Gastroesophageal sphincter (tissue), 4 donors: ENCODE results near the gene PAQR7. TPM values are rescaled to one million over a fixed set of nuclear protein-coding genes. Genes with fewer than 3 reads are reported as not detected.

Experiments used
- ATAC-seq: fragments of 150-250 bp; one replicate; pipeline ENCODE4 v1.9.1; 2016; ENCODE audit warnings: mild to moderate bottlenecking, moderate library complexity
- H3K27ac ChIP-seq, 4 donors: fragments of 200-600 bp; sonication (generic) in 3 of 4; 1 replicate in 3 of 4; 2 replicates in 1 of 4; pipeline ENCODE4 v1.5.1; 2016 to 2019
- H3K27me3 ChIP-seq: fragments of 200-600 bp; sonication (generic); one replicate; pipeline ENCODE4 v1.5.1; 2019
- H3K36me3 ChIP-seq, 2 donors: fragments of 200-600 bp; sonication (generic); one replicate each; pipeline ENCODE4 v1.5.1; 2019; ENCODE audit warnings: control low read depth in 1 of 2
- H3K4me1 ChIP-seq, 3 donors: fragments of 200-600 bp; sonication (generic); 1 replicate in 2 of 3; 2 replicates in 1 of 3; pipeline ENCODE4 v1.5.1; 2016 to 2019; ENCODE audit warnings: control low read depth in 2 of 3
- H3K4me3 ChIP-seq, 2 donors: fragments of 200-600 bp; sonication (generic); one replicate each; pipeline ENCODE4 v1.5.1; 2019; ENCODE audit warnings: mild to moderate bottlenecking in 1 of 2, moderate library complexity in 1 of 2
- H3K9me3 ChIP-seq, 3 donors: fragments of 200-600 bp; sonication (generic); one replicate each; pipeline ENCODE4 v1.5.1; 2017 to 2019; ENCODE audit warnings: control low read depth in 2 of 3
- CTCF ChIP-seq, 4 experiments: fragments of 200-600 bp in 2 of 4; fragments of 450-650 bp in 2 of 4; sonication (generic) in 1 of 4; IDR thresholded peaks; one replicate each; pipeline ENCODE4 v1.5.1; 2017 to 2019; ENCODE audit warnings: antibody characterized with exemption in 4 of 4, mild to moderate bottlenecking in 2 of 4, moderate library complexity in 2 of 4
- EP300 ChIP-seq: sonication (generic); formaldehyde crosslinking; IDR thresholded peaks from one replicate; pipeline ENCODE4 v1.6.1; 2017; ENCODE audit warnings: antibody characterized with exemption, mild to moderate bottlenecking
- POLR2A ChIP-seq, 2 donors: fragments of 450-650 bp; IDR thresholded peaks; one replicate each; pipeline ENCODE4 v1.6.1; 2017; ENCODE audit warnings: antibody characterized with exemption in 2 of 2, mild to moderate bottlenecking in 2 of 2, moderate library complexity in 1 of 2
- POLR2AphosphoS5 ChIP-seq: sonication (generic); formaldehyde crosslinking; IDR thresholded peaks from one replicate; pipeline ENCODE4 v1.6.1; 2017; ENCODE audit warnings: antibody characterized with exemption
- WGBS, 2 donors: methylation state at CpG; one replicate each; pipeline ENCODE4 v1.1.5; 2018; ENCODE audit warnings: low coverage in 1 of 2; 5-methylcytosine and 5-hydroxymethylcytosine counted together
- total RNA-seq, 4 donors: library from RNA; depleted of rRNA; stranded (reverse); fragments of >200 nt; gene quantifications; one replicate each; pipeline ENCODE4 v1.1.0, GENCODE V29; 2016

PAQR7 gene
- total RNA-seq, 4 donors from 2014 or later = 6.5 to 13.7 (median 7.8) TPM

- peaks cover 0 to 32% (median 0%) of the 10 kb centered on the region in 3 donors for H3K4me1 ChIP-seq
- no peaks in the 10 kb centered on the region for H3K27me3 ChIP-seq
- ATAC-seq = no peak
- no peak overlapping the region for H3K27ac ChIP-seq
- 40 to 49% methylated on average over 2 to 3 of the region's 3 CpGs for WGBS, 2 donors
- peaks cover 13 to 88% of the 10 kb centered on the region in 2 donors for H3K36me3 ChIP-seq
- no peak overlapping the region for H3K4me3 ChIP-seq
- no peaks in the 10 kb centered on the region for H3K9me3 ChIP-seq
- TF ChIP-seq POLR2A (IDR thresholded peaks at IDR 0.05) (no peak), POLR2AphosphoS5 (no peak), CTCF (IDR thresholded peaks at IDR 0.05) (no peak), EP300 (no peak)
Measured at GRCh38 chr1:25828491-25828890, 47.0 kb downstream of the PAQR7 start.

- H3K4me1 ChIP-seq = peaks cover 0 to 49% (median 6%) of the 10 kb centered on the region in 3 donors
- H3K27ac ChIP-seq = no peak overlapping the region
- H3K36me3 ChIP-seq = peaks cover 13 to 76% of the 10 kb centered on the region in 2 donors
- no peaks in the 10 kb centered on the region for H3K27me3 ChIP-seq
- no peaks in the 10 kb centered on the region for H3K9me3 ChIP-seq
- no peak for ATAC-seq
- WGBS, 2 donors = 100% methylated on average over 1 of the region's 10 CpGs; no CpG with 5 or more reads in 1 of the 2 donors
- H3K4me3 ChIP-seq = no peak overlapping the region
- TF ChIP-seq CTCF (IDR thresholded peaks at IDR 0.05) (no peak), POLR2AphosphoS5 (no peak), EP300 (no peak), POLR2A (IDR thresholded peaks at IDR 0.05) (no peak)
Measured at GRCh38 chr1:25826571-25826970, 48.9 kb downstream of the PAQR7 start.

GRCh38 chr1:25825605-25826004, 49.9 kb downstream of the PAQR7 start:
- H3K27ac ChIP-seq = no peak overlapping the region
- ATAC-seq = no peak
- 40 to 68% methylated on average over 1 to 2 of the region's 2 CpGs for WGBS, 2 donors
- no peak overlapping the region for H3K4me3 ChIP-seq
- H3K27me3 ChIP-seq = no peaks in the 10 kb centered on the region
- TF ChIP-seq POLR2AphosphoS5 = no peak
- TF ChIP-seq POLR2A (IDR thresholded peaks at IDR 0.05) = no peak
- TF ChIP-seq CTCF (IDR thresholded peaks at IDR 0.05) = no peak
- no peak for TF ChIP-seq EP300
- peaks cover 7 to 66% of the 10 kb centered on the region in 2 donors for H3K36me3 ChIP-seq
- H3K4me1 ChIP-seq = peaks cover 0 to 58% (median 14%) of the 10 kb centered on the region in 3 donors
- H3K9me3 ChIP-seq = no peaks in the 10 kb centered on the region

- no peaks in the 10 kb centered on the region for H3K9me3 ChIP-seq
- H3K27me3 ChIP-seq = no peaks in the 10 kb centered on the region
- ATAC-seq = no peak
- peaks cover 0 to 30% of the 10 kb centered on the region in 2 donors for H3K36me3 ChIP-seq
- no peak for TF ChIP-seq POLR2A (IDR thresholded peaks at IDR 0.05)
- no peak for TF ChIP-seq CTCF (IDR thresholded peaks at IDR 0.05)
- no peak for TF ChIP-seq POLR2AphosphoS5
- TF ChIP-seq EP300 = no peak
- H3K27ac ChIP-seq = peak overlapping the region in 3 of 4 donors; percentile 95 to 97 (median 96)
- peaks cover 0 to 77% (median 26%) of the 10 kb centered on the region in 3 donors for H3K4me1 ChIP-seq
- WGBS, 2 donors = 40 to 62% methylated on average over 4 of the region's 5 CpGs
- H3K4me3 ChIP-seq = peak overlapping the region in 1 of 2 donors; percentile 96
Measured at GRCh38 chr1:25821630-25822091, 53.8 kb downstream of the PAQR7 start.

GRCh38 chr1:25821112-25821476, 54.4 kb downstream of the PAQR7 start:
- Histone ChIP-seq H3K4me3 (peak overlapping the region; percentile 63 to 96), H3K27ac (peak overlapping the region in 3 of 4 donors; percentile 95 to 97 (median 96)), H3K27me3 (no peaks in the 10 kb centered on the region), H3K9me3 (no peaks in the 10 kb centered on the region), H3K4me1 (peaks cover 0 to 71% (median 26%) of the 10 kb centered on the region in 3 donors), H3K36me3 (peaks cover 0 to 30% of the 10 kb centered on the region in 2 donors)
- no peak for TF ChIP-seq POLR2AphosphoS5
- ATAC-seq = no peak
- 27% methylated on average over 10 of the region's 10 CpGs; no CpG with 5 or more reads in 1 of the 2 donors for WGBS, 2 donors
